PC-9 (cell line): ENCODE results near the gene INHBB. TPM values are rescaled to one million over a fixed set of nuclear protein-coding genes. Genes with fewer than 3 reads are reported as not detected.

Experiments used
- BruUV-seq: library from RNA; stranded (reverse); fragments of 400-500 nt; replicated peaks from 2 replicates; lab custom pipeline; 2021; lab: Mats Ljungman, UMichigan
- CTCF ChIA-PET: fragments of 300-600 bp; sonication (Branson Sonifier 250); formaldehyde crosslinking; loops from one replicate; lab custom pipeline; 2022; ENCODE audit warnings: antibody characterized with exemption; lab: Charles Lee
- POLR2A ChIA-PET: fragments of 300-600 bp; sonication (Branson Sonifier 250); formaldehyde crosslinking; loops from one replicate; lab custom pipeline; 2022; ENCODE audit warnings: antibody characterized with exemption; ENCODE audit not compliant: unreplicated experiment; lab: Charles Lee
- DNase-seq, 2 experiments: peaks; one replicate each; pipeline versions ENCODE4 v3.0.0 to v3.0.0-alpha.2; 2015 to 2022; ENCODE audit warnings: mixed read lengths in 1 of 2
- H2AFZ ChIP-seq: fragments of 200-600 bp; sonication (generic); 2 replicates; pipeline ENCODE4 v1.8.1; 2017; ENCODE audit warnings: antibody characterized with exemption
- H3F3A ChIP-seq: fragments of 200-600 bp; sonication (generic); 2 replicates; pipeline ENCODE4 v1.8.1; 2017; ENCODE audit warnings: antibody characterized with exemption, mild to moderate bottlenecking, low read depth; ENCODE audit not compliant: insufficient read depth
- H3K27ac ChIP-seq: fragments of 200-600 bp; sonication (generic); 2 replicates; pipeline ENCODE4 v1.6.1; 2016; ENCODE audit warnings: mixed run types
- H3K27me3 ChIP-seq: fragments of 200-600 bp; sonication (generic); 2 replicates; pipeline ENCODE4 v1.6.1; 2016; ENCODE audit warnings: low read depth, mixed run types; ENCODE audit not compliant: insufficient read depth
- H3K36me3 ChIP-seq: fragments of 200-600 bp; sonication (generic); 2 replicates; pipeline ENCODE4 v1.6.1; 2016; ENCODE audit warnings: low read depth, mixed run types
- H3K4me1 ChIP-seq: fragments of 200-600 bp; sonication (generic); replicated peaks from 2 replicates; pipeline ENCODE4 v1.6.1; 2016; ENCODE audit warnings: mixed run types; ENCODE audit not compliant: insufficient read depth
- H3K4me2 ChIP-seq: fragments of 200-600 bp; sonication (generic); 2 replicates; pipeline ENCODE4 v1.6.1; 2017; ENCODE audit warnings: mixed run types
- H3K4me3 ChIP-seq: fragments of 200-600 bp; sonication (generic); 2 replicates; pipeline ENCODE4 v1.6.1; 2016; ENCODE audit warnings: mixed run types
- H3K79me2 ChIP-seq: fragments of 200-600 bp; sonication (generic); 2 replicates; pipeline ENCODE4 v1.6.1; 2017; ENCODE audit warnings: low read depth, mixed run types
- H3K9me2 ChIP-seq: fragments of 200-600 bp; sonication (generic); 2 replicates; pipeline ENCODE4 v1.8.1; 2017; ENCODE audit warnings: mild to moderate bottlenecking; ENCODE audit not compliant: insufficient read depth
- H3K9me3 ChIP-seq: fragments of 200-600 bp; sonication (generic); 2 replicates; pipeline ENCODE4 v1.8.1; 2016; ENCODE audit warnings: low read depth; ENCODE audit not compliant: insufficient read depth
- H4K20me1 ChIP-seq: fragments of 200-600 bp; sonication (generic); 2 replicates; pipeline ENCODE4 v1.8.1; 2017; ENCODE audit not compliant: insufficient read depth
- CTCF ChIP-seq: fragments of 200-600 bp; sonication (generic); conservative IDR thresholded peaks from 2 replicates; pipeline ENCODE4 v1.6.1; 2017; ENCODE audit warnings: mixed run types, antibody characterized with exemption, mild to moderate bottlenecking, moderate library complexity
- EZH2 ChIP-seq: fragments of 200-600 bp; sonication (generic); IDR thresholded peaks from 2 replicates; pipeline ENCODE4 v1.8.0; 2017; ENCODE audit warnings: antibody characterized with exemption, low read depth
- intact Hi-C: fragments of 100-400 bp; cut with micrococcal nuclease; formaldehyde crosslinking; loops from one replicate; pipeline ENCODE4 v1.10.0; 2022; ENCODE audit not compliant: unreplicated experiment
- total RNA-seq: library from RNA; stranded (reverse); gene quantifications from 2 replicates; pipeline ENCODE4 v1.2.3, GENCODE V29; 2021

INHBB gene
- total RNA-seq, 1 experiment from 2014 or later, result 57.5 TPM

DNA sequence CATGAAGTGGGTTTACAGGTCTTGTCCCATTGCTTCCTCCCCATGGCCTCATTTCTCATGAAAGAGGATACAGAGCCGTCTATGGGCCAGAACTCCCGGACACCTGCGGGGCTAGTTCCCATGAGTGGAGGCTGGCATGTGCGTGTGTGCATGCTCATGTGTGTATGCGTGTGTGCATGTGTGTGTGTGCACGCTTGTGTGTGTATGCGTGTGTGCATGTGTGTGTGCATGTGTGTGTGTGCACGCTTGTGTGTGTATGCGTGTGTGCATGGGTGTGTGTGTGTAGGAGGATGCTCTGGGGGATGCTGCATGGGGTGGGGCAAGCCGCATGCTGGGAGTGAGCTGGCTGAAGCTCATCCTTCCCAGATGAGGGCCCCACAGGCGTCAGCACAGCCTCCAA is 20.8 kb downstream of the INHBB start:
- Histone ChIP-seq H3K4me3 (no peak overlapping the region), H3K79me2 (no peaks in the 10 kb centered on the region), H3K9me2 (no peaks in the 10 kb centered on the region; the same call in 1 of the 2 replicates), H3K9me3 (no peaks in the 10 kb centered on the region), H3K36me3 (no peaks in the 10 kb centered on the region), H3F3A (peaks cover 13% of the 10 kb centered on the region; the same call in 1 of the 2 replicates), H3K4me1 (peaks cover 20% of the 10 kb centered on the region), H3K4me2 (no peak overlapping the region), H4K20me1 (no peaks in the 10 kb centered on the region), H2AFZ (no peak overlapping the region), H3K27me3 (no peaks in the 10 kb centered on the region), H3K27ac (no peak overlapping the region)
- intact Hi-C loops, result loop anchor here (1.0 kb wide), 1 partner anchor 33 kb away; no protein-coding TSS in a partner anchor
- no TSS peak for BruUV-seq
- no peak for DNase-seq
- TF ChIP-seq CTCF (no peak), EZH2 (no peak)
- ChIA-PET CTCF (no interaction called here), POLR2A (interaction anchor here (0.6 kb wide), 1 partner anchor 43 kb away, joined by 3 read pairs; no protein-coding TSS in a partner anchor)

DNA sequence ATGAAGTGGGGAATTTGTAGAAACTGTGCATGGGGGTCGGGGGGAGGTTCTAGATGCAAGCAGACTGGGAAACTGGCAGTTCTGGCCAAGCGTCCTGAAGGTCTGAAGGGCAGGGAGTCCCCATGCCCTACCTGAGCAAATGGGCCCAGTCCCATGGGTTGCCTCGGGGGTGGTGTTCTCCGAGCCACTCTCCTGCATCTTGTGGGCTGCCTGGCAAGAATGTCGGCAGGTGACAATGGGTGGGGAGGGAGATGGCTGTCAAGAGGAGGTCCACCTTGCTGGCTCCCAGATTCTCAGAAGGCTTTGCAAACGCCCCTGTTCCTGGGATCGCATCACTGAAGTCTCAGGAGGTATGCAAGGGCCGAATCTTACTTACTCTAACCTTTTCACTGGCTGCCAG is 21.3 kb downstream of the INHBB start:
- no peak for DNase-seq
- POLR2A ChIA-PET, result interaction anchor here (0.6 kb wide), 1 partner anchor 31 kb away, joined by 7 read pairs; no protein-coding TSS in a partner anchor
- Histone ChIP-seq H3K4me3 (no peak overlapping the region), H3F3A (peaks cover 13% of the 10 kb centered on the region; the same call in 1 of the 2 replicates), H2AFZ (no peak overlapping the region), H3K9me3 (no peaks in the 10 kb centered on the region), H3K79me2 (no peaks in the 10 kb centered on the region), H3K4me2 (peak overlapping the region; percentile 38), H3K9me2 (no peaks in the 10 kb centered on the region; the same call in 1 of the 2 replicates), H4K20me1 (no peaks in the 10 kb centered on the region), H3K36me3 (no peaks in the 10 kb centered on the region), H3K27me3 (no peaks in the 10 kb centered on the region), H3K4me1 (peaks cover 20% of the 10 kb centered on the region), H3K27ac (no peak overlapping the region)
- BruUV-seq, result no TSS peak
- TF ChIP-seq EZH2 (no peak), CTCF (no peak)
- CTCF ChIA-PET, result interaction anchor here (0.5 to 0.6 kb wide), 2 partner anchors 32 to 713 kb away, joined by 3 read pairs; no protein-coding TSS in a partner anchor
- intact Hi-C loops, result loop anchor here (1.0 kb wide), 1 partner anchor 32 kb away; no protein-coding TSS in a partner anchor

DNA sequence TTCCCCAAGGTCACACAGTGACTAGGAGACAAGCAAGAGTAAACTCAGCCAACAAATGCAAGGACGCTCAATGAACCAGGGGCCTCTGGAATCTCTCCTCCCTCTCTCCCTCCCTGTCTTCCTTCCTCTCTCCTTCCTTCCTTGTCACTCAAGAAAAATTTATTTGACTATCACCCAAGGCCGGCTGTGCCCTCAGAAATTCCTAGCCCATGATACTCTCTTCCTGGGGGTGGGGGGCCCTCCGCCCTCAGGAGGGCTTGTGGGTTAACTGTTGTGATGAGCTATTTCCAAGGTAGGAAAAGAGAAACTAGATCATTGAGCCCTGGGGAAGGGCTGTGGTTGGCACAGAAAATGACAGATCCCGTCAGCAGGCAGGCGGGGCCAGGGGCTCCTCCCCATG is 21.7 kb downstream of the INHBB start:
- no peak overlapping the region for H3K4me3 ChIP-seq
- H3K4me1 ChIP-seq, result peaks cover 20% of the 10 kb centered on the region
- no peaks in the 10 kb centered on the region for H4K20me1 ChIP-seq
- no peaks in the 10 kb centered on the region for H3K27me3 ChIP-seq
- POLR2A ChIA-PET, result interaction anchor here (0.5 to 0.7 kb wide), 5 partner anchors 11 to 1256 kb away, joined by 3 to 7 read pairs (median 4); no protein-coding TSS in a partner anchor
- H2AFZ ChIP-seq, result no peak overlapping the region
- H3K27ac ChIP-seq, result 0 out of 2 replicates have a peak overlapping the region, but pooled peaks have one; percentile 1
- CTCF ChIA-PET, result interaction anchor here (0.5 to 0.6 kb wide), 2 partner anchors 31 to 713 kb away, joined by 3 read pairs; no protein-coding TSS in a partner anchor
- BruUV-seq, result no TSS peak
- no peaks in the 10 kb centered on the region for H3K79me2 ChIP-seq
- H3K36me3 ChIP-seq, result no peaks in the 10 kb centered on the region
- H3F3A ChIP-seq, result peaks cover 13% of the 10 kb centered on the region; the same call in 1 of the 2 replicates
- H3K9me3 ChIP-seq, result no peaks in the 10 kb centered on the region
- peak overlapping the region; percentile 38 for H3K4me2 ChIP-seq
- no peaks in the 10 kb centered on the region; the same call in 1 of the 2 replicates for H3K9me2 ChIP-seq
- peak; percentile 55 to 80 for DNase-seq
- TF ChIP-seq EZH2 (no peak), CTCF (no peak)
- intact Hi-C loops, result loop anchor here (1.0 kb wide), 1 partner anchor 32 kb away; no protein-coding TSS in a partner anchor
